ENCODE results near the gene CLEC10A. TPM values are rescaled to one million over a fixed set of nuclear protein-coding genes. Genes with fewer than 3 reads are reported as not detected.

CLEC10A gene
- total and polyA plus RNA-seq, 2 experiments from 2014 or later, result not detected

DNA sequence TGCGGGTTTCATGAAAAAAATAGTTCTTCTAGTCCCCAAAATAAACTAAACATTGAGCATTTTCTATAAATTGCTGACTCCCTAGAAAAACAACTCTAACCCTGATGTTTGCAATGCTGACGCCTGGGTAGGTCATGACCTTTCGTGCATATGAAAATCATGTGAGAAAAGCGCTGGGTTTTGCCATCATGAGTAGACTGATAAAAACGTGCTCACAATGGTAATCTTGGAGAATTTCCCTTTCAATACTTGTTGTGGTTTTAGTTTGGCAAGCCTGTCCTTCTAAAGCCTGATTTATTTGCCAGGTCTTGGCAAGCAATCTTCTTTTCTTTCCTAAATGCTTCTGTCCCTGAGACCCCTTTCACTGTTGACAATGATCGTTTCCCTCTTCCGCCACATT lies 4.0 kb upstream of the CLEC10A start (continued):
- TF ChIP-seq, protein P1, sequence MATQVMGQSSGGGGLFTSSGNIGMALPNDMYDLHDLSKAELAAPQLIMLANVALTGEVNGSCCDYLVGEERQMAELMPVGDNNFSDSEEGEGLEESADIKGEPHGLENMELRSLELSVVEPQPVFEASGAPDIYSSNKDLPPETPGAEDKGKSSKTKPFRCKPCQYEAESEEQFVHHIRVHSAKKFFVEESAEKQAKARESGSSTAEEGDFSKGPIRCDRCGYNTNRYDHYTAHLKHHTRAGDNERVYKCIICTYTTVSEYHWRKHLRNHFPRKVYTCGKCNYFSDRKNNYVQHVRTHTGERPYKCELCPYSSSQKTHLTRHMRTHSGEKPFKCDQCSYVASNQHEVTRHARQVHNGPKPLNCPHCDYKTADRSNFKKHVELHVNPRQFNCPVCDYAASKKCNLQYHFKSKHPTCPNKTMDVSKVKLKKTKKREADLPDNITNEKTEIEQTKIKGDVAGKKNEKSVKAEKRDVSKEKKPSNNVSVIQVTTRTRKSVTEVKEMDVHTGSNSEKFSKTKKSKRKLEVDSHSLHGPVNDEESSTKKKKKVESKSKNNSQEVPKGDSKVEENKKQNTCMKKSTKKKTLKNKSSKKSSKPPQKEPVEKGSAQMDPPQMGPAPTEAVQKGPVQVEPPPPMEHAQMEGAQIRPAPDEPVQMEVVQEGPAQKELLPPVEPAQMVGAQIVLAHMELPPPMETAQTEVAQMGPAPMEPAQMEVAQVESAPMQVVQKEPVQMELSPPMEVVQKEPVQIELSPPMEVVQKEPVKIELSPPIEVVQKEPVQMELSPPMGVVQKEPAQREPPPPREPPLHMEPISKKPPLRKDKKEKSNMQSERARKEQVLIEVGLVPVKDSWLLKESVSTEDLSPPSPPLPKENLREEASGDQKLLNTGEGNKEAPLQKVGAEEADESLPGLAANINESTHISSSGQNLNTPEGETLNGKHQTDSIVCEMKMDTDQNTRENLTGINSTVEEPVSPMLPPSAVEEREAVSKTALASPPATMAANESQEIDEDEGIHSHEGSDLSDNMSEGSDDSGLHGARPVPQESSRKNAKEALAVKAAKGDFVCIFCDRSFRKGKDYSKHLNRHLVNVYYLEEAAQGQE (IDR thresholded peaks at IDR 0.05; ENCODE audit: unreplicated experiment), result no peak
- TF ChIP-seq ZNF114 (CRISPR knock-in tag; IDR thresholded peaks at IDR 0.05) (no peak), CREB1 (CRISPR knock-in tag; IDR thresholded peaks at IDR 0.05; ENCODE audit: low read depth) (no peak), JUNB (IDR thresholded peaks at IDR 0.05; ENCODE audit: unreplicated experiment) (no peak), NANOG (IDR thresholded peaks at IDR 0.05; ENCODE audit: borderline replicate concordance) (no peak), EZH2phosphoT487 (IDR thresholded peaks at IDR 0.05; ENCODE audit: unreplicated experiment) (no peak), STAT1 (IDR thresholded peaks at IDR 0.05; ENCODE audit: unreplicated experiment) (no peak), ZNF331 (CRISPR knock-in tag; IDR thresholded peaks at IDR 0.05; ENCODE audit: low read depth) (no peak)
- TF ChIP-seq, protein P2, sequence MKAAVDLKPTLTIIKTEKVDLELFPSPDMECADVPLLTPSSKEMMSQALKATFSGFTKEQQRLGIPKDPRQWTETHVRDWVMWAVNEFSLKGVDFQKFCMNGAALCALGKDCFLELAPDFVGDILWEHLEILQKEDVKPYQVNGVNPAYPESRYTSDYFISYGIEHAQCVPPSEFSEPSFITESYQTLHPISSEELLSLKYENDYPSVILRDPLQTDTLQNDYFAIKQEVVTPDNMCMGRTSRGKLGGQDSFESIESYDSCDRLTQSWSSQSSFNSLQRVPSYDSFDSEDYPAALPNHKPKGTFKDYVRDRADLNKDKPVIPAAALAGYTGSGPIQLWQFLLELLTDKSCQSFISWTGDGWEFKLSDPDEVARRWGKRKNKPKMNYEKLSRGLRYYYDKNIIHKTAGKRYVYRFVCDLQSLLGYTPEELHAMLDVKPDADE (IDR thresholded peaks at IDR 0.05), result no peak
- TF ChIP-seq, protein P3, sequence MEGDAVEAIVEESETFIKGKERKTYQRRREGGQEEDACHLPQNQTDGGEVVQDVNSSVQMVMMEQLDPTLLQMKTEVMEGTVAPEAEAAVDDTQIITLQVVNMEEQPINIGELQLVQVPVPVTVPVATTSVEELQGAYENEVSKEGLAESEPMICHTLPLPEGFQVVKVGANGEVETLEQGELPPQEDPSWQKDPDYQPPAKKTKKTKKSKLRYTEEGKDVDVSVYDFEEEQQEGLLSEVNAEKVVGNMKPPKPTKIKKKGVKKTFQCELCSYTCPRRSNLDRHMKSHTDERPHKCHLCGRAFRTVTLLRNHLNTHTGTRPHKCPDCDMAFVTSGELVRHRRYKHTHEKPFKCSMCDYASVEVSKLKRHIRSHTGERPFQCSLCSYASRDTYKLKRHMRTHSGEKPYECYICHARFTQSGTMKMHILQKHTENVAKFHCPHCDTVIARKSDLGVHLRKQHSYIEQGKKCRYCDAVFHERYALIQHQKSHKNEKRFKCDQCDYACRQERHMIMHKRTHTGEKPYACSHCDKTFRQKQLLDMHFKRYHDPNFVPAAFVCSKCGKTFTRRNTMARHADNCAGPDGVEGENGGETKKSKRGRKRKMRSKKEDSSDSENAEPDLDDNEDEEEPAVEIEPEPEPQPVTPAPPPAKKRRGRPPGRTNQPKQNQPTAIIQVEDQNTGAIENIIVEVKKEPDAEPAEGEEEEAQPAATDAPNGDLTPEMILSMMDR (conservative IDR thresholded peaks at IDR 0.05; ENCODE audit: low read depth in 2 of 2), result no peak

DNA sequence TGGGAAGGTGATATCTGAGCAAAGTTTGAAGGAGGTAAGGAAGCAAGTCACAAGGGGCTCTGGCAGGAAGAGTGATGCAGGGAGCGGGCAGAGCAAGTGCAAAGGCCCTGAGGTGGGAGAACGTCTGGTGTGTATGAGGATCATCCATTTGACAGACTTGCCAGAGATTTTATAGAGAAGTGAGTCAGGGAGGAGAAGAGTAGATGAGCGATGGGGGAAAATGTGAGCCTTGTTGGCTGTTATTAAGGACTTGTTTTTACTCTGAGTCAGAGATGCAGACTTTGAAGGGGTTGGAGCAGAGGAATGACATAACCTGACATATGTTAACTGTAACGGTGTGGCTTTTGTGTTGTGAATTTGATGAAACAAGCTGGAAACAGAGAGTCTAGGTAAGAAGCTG lies 3.5 kb upstream of the CLEC10A start:
- H3K27ac ChIP-seq (ENCODE audit: low read depth), result no peak overlapping the region
- DNase-seq (ENCODE audit: low spot score) (no peak), ATAC-seq (no peak)

More for the DNA sequence above, 3.5 kb upstream of the CLEC10A start:
- H4K20me1 ChIP-seq (replicated peaks; ENCODE audit: insufficient read depth), result no peaks in the 10 kb centered on the region
- H3K27me3 Mint-ChIP-seq (ENCODE audit: insufficient read depth, low read depth, poor library complexity), result peaks cover 13% of the 10 kb centered on the region
- no peak overlapping the region for H3K4me3 ChIP-seq
- no peak overlapping the region for H3K4me3 Mint-ChIP-seq
- no peak overlapping the region for H3K4me2 ChIP-seq
- no peaks in the 10 kb centered on the region; the same call in 2 of the 3 replicates for H3K9me3 Mint-ChIP-seq
- H3K4me1 ChIP-seq (ENCODE audit: insufficient read depth), result no peaks in the 10 kb centered on the region
- H3K27me3 ChIP-seq (ENCODE audit: insufficient read depth), result no peaks in the 10 kb centered on the region
- H3K36me3 Mint-ChIP-seq (ENCODE audit: low read depth), result no peaks in the 10 kb centered on the region; the same call in 2 of the 3 replicates
- H3K4me1 Mint-ChIP-seq, result peaks cover 5% of the 10 kb centered on the region; the same call in 1 of the 3 replicates
- no peaks in the 10 kb centered on the region for H3K79me2 ChIP-seq (replicated peaks; ENCODE audit: insufficient read depth)
- TF ChIP-seq, protein P4, sequence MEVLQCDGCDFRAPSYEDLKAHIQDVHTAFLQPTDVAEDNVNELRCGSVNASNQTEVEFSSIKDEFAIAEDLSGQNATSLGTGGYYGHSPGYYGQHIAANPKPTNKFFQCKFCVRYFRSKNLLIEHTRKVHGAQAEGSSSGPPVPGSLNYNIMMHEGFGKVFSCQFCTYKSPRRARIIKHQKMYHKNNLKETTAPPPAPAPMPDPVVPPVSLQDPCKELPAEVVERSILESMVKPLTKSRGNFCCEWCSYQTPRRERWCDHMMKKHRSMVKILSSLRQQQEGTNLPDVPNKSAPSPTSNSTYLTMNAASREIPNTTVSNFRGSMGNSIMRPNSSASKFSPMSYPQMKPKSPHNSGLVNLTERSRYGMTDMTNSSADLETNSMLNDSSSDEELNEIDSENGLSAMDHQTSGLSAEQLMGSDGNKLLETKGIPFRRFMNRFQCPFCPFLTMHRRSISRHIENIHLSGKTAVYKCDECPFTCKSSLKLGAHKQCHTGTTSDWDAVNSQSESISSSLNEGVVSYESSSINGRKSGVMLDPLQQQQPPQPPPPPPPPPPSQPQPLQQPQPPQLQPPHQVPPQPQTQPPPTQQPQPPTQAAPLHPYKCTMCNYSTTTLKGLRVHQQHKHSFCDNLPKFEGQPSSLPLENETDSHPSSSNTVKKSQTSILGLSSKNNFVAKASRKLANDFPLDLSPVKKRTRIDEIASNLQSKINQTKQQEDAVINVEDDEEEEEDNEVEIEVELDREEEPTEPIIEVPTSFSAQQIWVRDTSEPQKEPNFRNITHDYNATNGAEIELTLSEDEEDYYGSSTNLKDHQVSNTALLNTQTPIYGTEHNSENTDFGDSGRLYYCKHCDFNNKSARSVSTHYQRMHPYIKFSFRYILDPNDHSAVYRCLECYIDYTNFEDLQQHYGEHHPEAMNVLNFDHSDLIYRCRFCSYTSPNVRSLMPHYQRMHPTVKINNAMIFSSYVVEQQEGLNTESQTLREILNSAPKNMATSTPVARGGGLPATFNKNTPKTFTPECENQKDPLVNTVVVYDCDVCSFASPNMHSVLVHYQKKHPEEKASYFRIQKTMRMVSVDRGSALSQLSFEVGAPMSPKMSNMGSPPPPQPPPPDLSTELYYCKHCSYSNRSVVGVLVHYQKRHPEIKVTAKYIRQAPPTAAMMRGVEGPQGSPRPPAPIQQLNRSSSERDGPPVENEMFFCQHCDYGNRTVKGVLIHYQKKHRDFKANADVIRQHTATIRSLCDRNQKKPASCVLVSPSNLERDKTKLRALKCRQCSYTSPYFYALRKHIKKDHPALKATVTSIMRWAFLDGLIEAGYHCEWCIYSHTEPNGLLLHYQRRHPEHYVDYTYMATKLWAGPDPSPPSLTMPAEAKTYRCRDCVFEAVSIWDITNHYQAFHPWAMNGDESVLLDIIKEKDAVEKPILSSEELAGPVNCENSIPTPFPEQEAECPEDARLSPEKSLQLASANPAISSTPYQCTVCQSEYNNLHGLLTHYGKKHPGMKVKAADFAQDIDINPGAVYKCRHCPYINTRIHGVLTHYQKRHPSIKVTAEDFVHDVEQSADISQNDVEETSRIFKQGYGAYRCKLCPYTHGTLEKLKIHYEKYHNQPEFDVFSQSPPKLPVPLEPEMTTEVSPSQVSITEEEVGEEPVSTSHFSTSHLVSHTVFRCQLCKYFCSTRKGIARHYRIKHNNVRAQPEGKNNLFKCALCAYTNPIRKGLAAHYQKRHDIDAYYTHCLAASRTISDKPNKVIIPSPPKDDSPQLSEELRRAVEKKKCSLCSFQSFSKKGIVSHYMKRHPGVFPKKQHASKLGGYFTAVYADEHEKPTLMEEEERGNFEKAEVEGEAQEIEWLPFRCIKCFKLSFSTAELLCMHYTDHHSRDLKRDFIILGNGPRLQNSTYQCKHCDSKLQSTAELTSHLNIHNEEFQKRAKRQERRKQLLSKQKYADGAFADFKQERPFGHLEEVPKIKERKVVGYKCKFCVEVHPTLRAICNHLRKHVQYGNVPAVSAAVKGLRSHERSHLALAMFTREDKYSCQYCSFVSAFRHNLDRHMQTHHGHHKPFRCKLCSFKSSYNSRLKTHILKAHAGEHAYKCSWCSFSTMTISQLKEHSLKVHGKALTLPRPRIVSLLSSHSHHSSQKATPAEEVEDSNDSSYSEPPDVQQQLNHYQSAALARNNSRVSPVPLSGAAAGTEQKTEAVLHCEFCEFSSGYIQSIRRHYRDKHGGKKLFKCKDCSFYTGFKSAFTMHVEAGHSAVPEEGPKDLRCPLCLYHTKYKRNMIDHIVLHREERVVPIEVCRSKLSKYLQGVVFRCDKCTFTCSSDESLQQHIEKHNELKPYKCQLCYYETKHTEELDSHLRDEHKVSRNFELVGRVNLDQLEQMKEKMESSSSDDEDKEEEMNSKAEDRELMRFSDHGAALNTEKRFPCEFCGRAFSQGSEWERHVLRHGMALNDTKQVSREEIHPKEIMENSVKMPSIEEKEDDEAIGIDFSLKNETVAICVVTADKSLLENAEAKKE (CRISPR knock-in tag; IDR thresholded peaks at IDR 0.05), result no peak
- TF ChIP-seq, protein P2 (IDR thresholded peaks at IDR 0.05), result no peak
- no peak for TF ChIP-seq STAT1 (IDR thresholded peaks at IDR 0.05; ENCODE audit: unreplicated experiment)
- no peak for TF ChIP-seq CREB1 (CRISPR knock-in tag; IDR thresholded peaks at IDR 0.05; ENCODE audit: low read depth)
- TF ChIP-seq JUNB (IDR thresholded peaks at IDR 0.05; ENCODE audit: unreplicated experiment), result no peak
- no peaks in the 10 kb centered on the region for H3K36me3 ChIP-seq (ENCODE audit: insufficient read depth)
- no peaks in the 10 kb centered on the region for H3F3A ChIP-seq (replicated peaks; ENCODE audit: low read depth)
- H3K9me2 ChIP-seq (ENCODE audit: insufficient read depth), result 0 out of 2 replicates have a peak, but pooled peaks cover 5% of the 10 kb centered on the region
- no peak overlapping the region for H2AFZ ChIP-seq
- no peak overlapping the region for H3K27ac Mint-ChIP-seq

Data from GM23338 (cell line).